Measurements from ENCODE around the gene NUP43. TPM values are rescaled to one million over a fixed set of nuclear protein-coding genes. Genes with fewer than 3 reads are reported as not detected.
"Not testable (repeated sequence)": the region's sequence is repeated elsewhere in the genome, so short reads cannot be mapped to it uniquely, and the experiment has no call there.

The NUP43 gene
- total RNA-seq, 2 donors from 2014 or later, result 8.6 to 22.8 TPM

DNA sequence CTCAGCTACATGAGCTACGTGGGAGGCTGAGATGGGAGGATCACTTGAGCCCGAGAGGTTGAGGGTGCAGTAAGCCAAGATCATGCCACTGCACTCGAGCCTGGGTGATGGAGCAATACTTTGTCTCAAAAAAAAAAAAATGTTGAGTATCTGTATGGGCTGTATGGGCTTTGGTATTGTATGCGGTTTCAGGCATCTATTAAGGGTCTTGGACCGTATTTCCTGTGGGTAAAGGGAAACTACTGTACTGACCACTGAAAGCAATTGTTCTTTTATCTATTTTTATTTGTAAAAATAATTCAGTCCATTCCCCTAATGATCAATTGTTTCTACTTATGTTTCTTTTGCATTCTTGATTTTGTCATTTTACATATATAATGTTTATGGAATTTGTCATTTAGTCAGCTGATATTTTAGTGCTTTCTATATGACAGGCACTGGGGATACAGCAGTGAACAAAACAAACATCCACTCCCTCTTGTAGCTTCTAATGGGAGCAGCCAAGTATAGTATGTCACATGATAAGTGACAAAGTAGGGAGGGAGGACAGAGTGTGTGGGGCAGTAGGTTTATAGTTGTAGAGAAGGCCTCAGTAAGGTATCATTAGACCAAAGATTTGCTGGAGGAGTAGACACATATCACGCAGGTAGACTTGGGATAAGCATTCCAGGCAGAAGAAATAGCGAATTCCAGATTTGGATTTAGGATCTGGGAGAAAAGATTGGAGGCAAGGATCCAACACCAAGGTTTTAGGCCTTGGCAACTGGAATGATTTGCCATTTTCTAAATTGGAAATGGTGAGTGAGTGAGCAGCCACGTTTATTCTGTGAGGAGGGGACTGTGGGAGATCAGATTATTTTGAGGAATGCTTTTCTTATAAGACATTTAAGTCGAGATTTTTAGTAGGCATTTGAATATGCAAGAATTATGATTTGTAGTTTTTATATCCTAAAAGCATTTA, 9.3 kb upstream of the NUP43 start:
- no peak for TF ChIP-seq POLR2A (IDR thresholded peaks at IDR 0.05)
- TF ChIP-seq, protein P1, sequence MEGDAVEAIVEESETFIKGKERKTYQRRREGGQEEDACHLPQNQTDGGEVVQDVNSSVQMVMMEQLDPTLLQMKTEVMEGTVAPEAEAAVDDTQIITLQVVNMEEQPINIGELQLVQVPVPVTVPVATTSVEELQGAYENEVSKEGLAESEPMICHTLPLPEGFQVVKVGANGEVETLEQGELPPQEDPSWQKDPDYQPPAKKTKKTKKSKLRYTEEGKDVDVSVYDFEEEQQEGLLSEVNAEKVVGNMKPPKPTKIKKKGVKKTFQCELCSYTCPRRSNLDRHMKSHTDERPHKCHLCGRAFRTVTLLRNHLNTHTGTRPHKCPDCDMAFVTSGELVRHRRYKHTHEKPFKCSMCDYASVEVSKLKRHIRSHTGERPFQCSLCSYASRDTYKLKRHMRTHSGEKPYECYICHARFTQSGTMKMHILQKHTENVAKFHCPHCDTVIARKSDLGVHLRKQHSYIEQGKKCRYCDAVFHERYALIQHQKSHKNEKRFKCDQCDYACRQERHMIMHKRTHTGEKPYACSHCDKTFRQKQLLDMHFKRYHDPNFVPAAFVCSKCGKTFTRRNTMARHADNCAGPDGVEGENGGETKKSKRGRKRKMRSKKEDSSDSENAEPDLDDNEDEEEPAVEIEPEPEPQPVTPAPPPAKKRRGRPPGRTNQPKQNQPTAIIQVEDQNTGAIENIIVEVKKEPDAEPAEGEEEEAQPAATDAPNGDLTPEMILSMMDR (IDR thresholded peaks at IDR 0.05), result no peak
- no peaks in the 10 kb centered on the region for H3K9me3 ChIP-seq
- peaks cover 0 to 3% of the 10 kb centered on the region in 2 donors for H3K36me3 ChIP-seq (replicated peaks in 1 of 2; ENCODE audit: insufficient read depth in 1 of 2, low read depth in 2 of 2)
- ATAC-seq (no peak), DNase-seq (no peak)
- no peaks in the 10 kb centered on the region for H3K27me3 ChIP-seq
- H3K4me1 ChIP-seq, result peaks cover 7% of the 10 kb centered on the region
- intact Hi-C loops (cut with DNase I), result no loop called here
- WGBS, 2 donors, result 82 to 87% methylated on average over 9 of the region's 9 CpGs
- no peak overlapping the region for H3K27ac ChIP-seq
- no peak overlapping the region for H3K4me3 ChIP-seq

DNA sequence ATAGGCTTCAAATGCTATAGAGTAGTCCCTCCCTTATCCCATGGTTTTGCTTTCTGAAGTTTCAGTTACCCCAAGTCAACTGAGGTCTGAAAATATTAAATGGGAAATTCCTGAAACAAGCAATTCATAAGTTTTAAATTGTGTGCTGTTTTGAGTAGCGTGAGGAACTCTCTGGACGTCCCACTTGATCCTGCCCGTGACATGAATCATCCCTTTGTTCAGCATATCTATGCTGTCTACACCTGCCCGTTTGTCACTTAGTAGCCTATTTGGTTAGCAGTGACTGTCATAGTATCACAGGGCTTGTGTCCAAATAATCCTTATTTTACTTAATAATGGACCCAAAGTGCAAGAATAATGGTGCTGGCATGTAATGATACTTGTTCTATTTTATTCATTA, 8.2 kb upstream of the NUP43 start:
- ATAC-seq (no peak), DNase-seq (no peak)
- H3K27ac ChIP-seq, result no peak overlapping the region
- intact Hi-C loops (cut with DNase I), result no loop called here
- H3K9me3 ChIP-seq, result no peaks in the 10 kb centered on the region
- H3K27me3 ChIP-seq, result no peaks in the 10 kb centered on the region
- WGBS, 2 donors, result 62 to 75% methylated on average over 4 of the region's 4 CpGs
- TF ChIP-seq, protein P1 (IDR thresholded peaks at IDR 0.05), result no peak
- TF ChIP-seq POLR2A (IDR thresholded peaks at IDR 0.05), result no peak
- H3K4me3 ChIP-seq, result no peak overlapping the region
- H3K36me3 ChIP-seq (replicated peaks in 1 of 2; ENCODE audit: insufficient read depth in 1 of 2, low read depth in 2 of 2), result no peaks in the 10 kb centered on the region
- H3K4me1 ChIP-seq, result peaks cover 11% of the 10 kb centered on the region

DNA sequence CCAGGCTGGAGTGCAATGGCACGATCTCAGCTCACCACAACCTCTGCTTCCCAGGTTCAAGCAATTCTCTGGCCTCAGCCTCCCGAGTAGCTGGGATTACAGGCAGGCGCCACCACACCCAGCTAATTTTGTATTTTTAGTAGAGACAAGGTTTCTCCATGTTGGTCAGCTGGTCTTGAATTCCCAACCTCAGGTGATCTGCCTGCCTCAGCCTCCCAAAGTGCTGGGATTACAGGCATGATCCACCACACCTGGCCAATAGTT, 7.0 kb upstream of the NUP43 start:
- H3K27ac ChIP-seq, result peak overlapping the region in 1 of 4 donors; percentile 32
- H3K9me3 ChIP-seq; DNase-seq; ATAC-seq; H3K36me3 ChIP-seq (replicated peaks in 1 of 2; ENCODE audit: insufficient read depth in 1 of 2, low read depth in 2 of 2); intact Hi-C loops (cut with DNase I); H3K27me3 ChIP-seq; H3K4me3 ChIP-seq: not testable (repeated sequence)
- H3K4me1 ChIP-seq, result peaks cover 11% of the 10 kb centered on the region
- WGBS, 2 donors, result 64 to 88% methylated on average over 3 of the region's 3 CpGs

DNA sequence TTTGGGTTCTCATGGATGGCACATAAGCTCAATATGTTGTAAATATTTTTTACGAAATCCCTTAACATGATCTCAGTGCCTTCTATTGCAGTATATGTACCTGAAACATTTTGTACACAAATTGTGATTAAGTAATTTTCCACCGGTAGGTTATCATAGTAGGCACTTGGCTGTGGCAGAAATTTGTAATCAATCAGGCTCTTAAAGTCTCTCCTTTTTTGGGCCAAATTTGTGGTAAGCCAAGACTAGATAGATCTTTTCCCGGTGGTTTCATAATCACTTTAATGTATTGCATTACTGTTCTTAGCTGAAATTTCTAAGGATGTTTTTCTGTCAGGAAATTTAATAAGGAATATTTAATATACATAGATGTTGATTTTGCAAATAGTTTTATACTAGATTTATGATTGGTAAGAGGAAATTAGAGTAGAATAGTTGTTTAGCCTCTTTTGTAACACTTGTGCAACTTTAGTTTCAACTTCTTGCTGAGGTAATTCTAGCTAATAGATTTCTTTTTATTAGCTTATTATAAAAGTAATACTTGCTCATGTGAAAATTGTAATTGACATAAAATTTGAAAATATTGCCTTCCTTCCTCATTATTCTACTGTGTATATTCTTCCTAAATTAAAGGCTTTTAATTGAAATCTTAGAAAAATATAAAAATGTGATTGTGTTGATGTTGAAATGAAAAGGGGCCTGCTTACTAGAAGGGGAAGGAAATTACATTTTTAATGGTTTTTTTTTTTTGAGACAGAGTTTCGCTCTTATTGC, 6.5 kb upstream of the NUP43 start:
- intact Hi-C loops (cut with DNase I), result no loop called here
- Histone ChIP-seq H3K36me3 (replicated peaks in 1 of 2; ENCODE audit: insufficient read depth in 1 of 2, low read depth in 2 of 2) (no peaks in the 10 kb centered on the region), H3K27me3 (no peaks in the 10 kb centered on the region), H3K27ac (peak overlapping the region in 1 of 4 donors; percentile 32), H3K4me3 (no peak overlapping the region), H3K4me1 (peaks cover 11% of the 10 kb centered on the region), H3K9me3 (no peaks in the 10 kb centered on the region)
- 47 to 56% methylated on average over 4 of the region's 4 CpGs for WGBS, 2 donors
- no peak for ATAC-seq
- DNase-seq, result no peak
- TF ChIP-seq, protein P1 (IDR thresholded peaks at IDR 0.05), result no peak
- TF ChIP-seq POLR2A (IDR thresholded peaks at IDR 0.05), result no peak

DNA sequence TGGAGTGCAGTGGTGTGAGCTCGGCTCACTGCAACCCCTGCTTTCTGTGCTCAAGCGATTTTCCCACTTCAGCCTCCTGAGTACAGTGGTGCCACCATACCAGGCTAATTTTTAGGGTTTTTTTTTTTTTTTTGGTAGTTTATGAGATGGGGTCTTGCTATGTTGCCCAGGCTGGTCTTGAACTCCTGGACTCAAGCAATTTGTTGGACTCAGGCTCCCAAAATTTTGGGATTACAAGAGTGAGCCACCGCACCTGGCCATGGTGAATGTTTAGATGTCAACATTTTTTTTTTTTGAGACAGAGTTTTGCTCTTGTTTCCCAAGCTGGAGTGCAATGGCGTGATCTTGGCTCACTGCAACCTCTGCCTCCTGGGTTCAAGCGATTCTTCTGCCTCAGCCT, 5.6 kb upstream of the NUP43 start:
- H3K4me1 ChIP-seq, result peaks cover 11% of the 10 kb centered on the region
- H3K4me3 ChIP-seq; DNase-seq; H3K9me3 ChIP-seq; ATAC-seq; H3K27me3 ChIP-seq; H3K27ac ChIP-seq; intact Hi-C loops (cut with DNase I); H3K36me3 ChIP-seq (replicated peaks in 1 of 2; ENCODE audit: insufficient read depth in 1 of 2, low read depth in 2 of 2): not testable (repeated sequence)
- WGBS, 2 donors, result 94 to 99% methylated on average over 5 of the region's 5 CpGs
